Left cardiac atrium (tissue), 4 donors: Measurements from ENCODE around the gene SPO11. TPM values are rescaled to one million over a fixed set of nuclear protein-coding genes. Genes with fewer than 3 reads are reported as not detected.

Experiments
- ATAC-seq, 2 donors: fragments of 200-7000 bp; cut with Tn5 transposase; one replicate each; pipeline ENCODE4 v1.9.1; 2020; ENCODE audit warnings: mild to moderate bottlenecking in 2 of 2, moderate library complexity in 2 of 2
- DNase-seq: peaks from one replicate; pipeline ENCODE4 v3.0.0-alpha.2; 2020
- intact Hi-C, 2 donors: fragments of 100-400 bp; cut with DNase I; formaldehyde crosslinking; loops; one replicate each; pipeline versions ENCODE4 v1.14.1 to v1.15.1; 2022 to 2023
- total RNA-seq, 2 donors: library from RNA; stranded (reverse); fragmentation: NEBNext Ultra II Directional; extraction: Animal tissue kit (Norgen Biotek cat#: 25700); gene quantifications; one replicate each; pipeline ENCODE4 v1.2.1, GENCODE V29; 2021
- donor health status: DM: no; HTN: yes; CAD: no.
- donor health status: DM: no; HTN: yes; CAD: no; lungs with severe emphysema.
- donor health status: DM: yes; HTN: yes; CAD: no.
- donor health status: Dilated cardiomyopathy.

The SPO11 gene
- total RNA-seq, 2 donors from 2014 or later = not detected

DNA sequence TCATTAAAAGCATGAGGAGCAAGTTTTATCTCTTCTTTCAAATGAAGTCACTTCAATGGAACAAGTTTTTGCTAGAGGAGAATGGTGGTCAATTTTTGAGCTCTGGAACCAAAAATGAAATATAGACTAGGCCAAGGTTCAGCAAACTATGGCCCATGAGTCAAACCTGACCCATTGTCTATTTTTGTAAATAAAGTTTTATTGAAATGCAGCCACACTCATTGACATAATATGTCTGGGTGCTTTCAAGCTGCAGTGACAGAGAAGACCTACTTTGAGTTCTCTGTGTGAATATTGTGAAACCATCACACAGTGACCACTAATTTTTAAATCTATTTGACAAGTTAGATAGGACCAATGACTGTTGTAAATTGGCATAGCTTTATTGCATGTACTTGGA, 34.8 kb downstream of the SPO11 start:
- DNase-seq = no peak
- intact Hi-C loops = no loop called here
- ATAC-seq = no peak

DNA sequence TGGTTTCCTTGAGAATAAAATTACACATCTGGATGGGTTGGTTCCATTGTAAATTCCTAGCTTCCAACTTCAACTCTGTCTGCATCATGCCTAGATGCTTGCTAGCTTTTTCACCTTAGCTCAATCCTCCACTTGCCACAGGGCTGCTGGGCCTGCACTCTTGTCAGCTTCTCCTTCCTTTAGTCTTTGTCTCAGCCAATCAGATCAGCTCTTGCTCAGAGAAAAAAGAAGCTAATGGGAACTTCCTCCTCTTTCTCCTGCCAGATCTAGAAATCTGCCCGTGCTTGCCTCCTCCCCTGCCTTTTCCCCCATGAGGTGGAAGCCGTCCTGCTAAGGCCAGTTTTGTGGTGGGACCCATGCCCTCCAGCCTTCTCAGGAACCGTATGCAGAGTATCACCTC, 40.0 kb downstream of the SPO11 start:
- DNase-seq (no peak), ATAC-seq (no peak)
- intact Hi-C loops = no loop called here

DNA sequence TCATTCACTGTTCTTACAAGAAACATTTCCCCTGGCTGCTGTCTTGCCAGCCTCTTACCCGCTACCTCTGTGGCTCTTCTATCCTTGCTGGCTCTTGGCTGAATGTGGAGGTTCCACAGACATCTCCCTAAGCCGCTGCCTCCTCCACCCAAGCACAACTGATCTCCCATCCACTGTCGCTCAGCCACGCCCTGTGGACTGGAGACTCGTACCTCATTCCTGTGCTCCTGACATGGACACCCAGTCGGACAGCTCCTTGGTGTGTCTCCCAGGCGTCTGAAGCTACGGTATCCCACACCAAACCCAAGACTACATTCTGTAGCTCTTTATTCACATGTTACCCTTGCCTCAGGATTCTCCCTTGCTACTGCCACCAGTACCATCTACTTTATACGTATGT, 40.7 kb downstream of the SPO11 start:
- ATAC-seq = no peak
- intact Hi-C loops = no loop called here
- DNase-seq = no peak

DNA sequence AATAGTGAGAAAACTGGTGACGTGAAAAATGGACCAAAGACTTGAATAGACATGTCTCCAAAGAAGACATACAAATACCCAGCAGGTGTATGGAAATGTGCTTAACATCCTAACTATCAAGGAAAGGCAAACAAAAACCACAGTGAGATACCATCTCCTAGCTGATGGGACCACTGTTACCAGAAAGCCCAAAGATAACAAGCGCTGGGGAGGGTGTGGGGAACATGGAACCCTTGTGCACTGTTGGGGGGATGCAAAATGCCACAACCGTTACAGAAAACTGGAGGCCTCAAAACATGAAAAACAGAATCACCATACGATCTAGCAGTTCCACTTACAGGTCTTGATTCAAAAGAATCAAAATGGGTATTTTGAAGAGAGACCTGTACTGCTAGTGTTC, 41.8 kb downstream of the SPO11 start:
- intact Hi-C loops = no loop called here
- DNase-seq = no peak
- ATAC-seq = no peak

DNA sequence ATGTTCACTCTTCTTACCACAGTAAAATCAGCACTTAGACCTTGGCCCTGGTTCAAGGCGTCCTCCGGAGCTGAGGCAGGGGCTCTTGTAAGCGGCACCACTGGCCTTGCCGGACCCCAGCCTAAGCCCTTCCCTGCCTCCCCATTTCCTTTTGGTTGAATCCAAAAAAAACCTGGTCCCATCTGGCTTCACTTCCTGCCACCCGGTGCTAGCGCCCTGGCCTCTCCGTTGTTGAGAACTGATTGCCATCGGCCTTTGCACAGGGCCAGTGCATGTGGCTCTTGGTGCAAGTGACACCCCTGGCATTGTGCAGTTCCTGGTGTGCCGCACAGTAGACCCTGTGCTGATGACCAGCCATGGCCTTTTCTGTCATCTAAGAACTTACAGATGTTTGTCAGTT, 42.6 kb downstream of the SPO11 start:
- ATAC-seq (no peak), DNase-seq (no peak)
- intact Hi-C loops = no loop called here

DNA sequence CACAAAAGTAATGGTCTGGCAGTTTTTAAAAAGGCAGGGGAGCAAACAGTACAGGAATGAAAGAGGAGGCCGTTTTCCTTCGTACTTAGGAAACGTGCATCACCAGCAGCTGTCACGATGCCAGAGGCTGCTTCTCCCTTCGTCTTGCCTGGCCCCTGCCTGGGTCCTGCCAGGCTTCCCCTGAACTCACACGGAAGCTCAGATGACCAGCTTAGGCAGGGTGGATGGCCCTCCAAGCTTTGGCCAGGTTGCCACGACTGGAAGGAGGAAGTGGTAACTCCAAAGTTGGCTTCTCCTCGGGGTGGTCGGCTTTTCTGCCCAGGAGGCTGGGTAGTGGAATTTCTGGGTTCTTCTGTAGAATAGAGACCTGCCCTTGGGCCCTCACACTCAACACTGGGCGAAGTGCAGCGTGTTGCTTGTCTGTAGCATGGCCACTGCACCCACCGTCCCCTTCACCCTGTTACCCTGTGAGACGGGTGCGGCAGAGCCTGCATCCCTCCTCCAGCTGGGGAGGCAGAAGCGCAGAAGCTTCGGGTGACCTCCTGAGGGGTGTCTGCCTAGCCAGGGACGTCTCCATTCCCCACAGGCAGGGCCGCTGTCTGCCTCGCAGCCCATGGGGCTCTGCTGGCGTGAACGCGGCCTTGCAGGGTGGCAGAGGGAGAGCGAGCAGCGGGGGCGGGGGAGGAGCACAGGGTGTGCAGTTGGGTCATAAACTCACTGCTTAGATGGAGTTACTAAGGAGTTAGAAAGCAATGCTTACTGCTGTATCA, 43.2 kb downstream of the SPO11 start:
- no peak for ATAC-seq
- DNase-seq = no peak
- intact Hi-C loops = no loop called here

DNA sequence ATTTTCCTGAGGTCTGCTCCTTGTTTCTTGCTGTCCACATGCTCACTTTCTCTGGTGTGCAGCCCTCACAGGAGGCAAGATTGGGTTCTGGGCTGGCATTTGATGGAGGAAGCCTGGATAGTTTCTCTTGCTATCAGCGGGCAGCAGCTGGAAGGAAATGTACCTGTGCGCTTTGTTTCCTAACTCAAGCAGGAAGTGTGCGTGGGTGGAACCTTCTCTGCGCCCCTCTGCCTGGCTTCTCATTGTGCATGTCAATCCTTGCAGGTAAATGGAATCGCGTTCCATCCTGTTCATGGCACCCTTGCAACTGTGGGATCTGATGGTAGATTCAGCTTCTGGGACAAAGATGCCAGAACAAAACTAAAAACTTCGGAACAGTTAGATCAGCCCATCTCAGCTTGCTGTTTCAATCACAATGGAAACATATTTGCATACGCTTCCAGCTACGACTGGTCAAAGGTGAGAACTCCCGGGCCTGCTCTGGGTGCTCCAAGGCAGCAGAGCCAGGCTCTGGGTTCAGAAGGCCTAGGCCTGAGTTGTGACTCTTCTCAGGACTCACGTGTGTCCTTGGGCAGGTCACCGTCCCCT, 44.8 kb downstream of the SPO11 start:
- DNase-seq = no peak
- ATAC-seq = no peak
- intact Hi-C loops = no loop called here

DNA sequence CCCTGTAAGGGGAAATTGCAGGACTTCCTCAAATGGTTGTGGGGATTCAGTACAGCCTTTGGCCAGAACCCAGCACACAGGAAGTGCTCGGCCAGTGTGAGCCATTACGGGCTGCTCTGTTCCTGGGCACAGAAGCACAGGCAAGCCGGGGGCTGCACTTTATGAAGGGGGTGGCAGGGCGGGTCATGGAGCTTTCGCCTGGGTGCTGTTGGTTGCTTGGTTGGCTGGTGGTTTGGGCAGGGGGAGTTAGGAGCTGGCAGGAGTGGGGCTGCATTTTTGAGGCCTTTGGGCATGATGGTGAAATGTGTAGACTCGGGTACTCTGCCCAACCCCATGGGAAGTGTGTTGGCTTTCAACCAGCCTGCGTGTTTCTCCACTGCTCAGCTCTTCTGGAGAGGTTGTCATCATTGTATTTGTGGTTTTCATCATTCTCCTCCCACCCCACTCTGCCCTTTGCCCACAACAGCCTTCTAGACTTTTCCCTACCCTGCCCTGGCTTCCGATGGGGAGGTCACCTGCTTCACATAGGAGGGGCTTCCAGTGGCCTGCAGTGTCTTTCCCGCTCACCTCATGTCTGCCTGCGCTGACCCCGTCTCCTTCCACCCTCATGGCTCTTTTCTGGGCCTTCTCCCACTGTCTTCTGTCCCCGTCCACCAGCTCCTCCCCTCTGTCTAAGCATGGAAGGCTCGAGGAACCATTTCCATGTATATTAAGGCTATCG, 45.5 kb downstream of the SPO11 start:
- ATAC-seq (peak; percentile 67 to 80), DNase-seq (no peak)
- intact Hi-C loops = no loop called here

DNA sequence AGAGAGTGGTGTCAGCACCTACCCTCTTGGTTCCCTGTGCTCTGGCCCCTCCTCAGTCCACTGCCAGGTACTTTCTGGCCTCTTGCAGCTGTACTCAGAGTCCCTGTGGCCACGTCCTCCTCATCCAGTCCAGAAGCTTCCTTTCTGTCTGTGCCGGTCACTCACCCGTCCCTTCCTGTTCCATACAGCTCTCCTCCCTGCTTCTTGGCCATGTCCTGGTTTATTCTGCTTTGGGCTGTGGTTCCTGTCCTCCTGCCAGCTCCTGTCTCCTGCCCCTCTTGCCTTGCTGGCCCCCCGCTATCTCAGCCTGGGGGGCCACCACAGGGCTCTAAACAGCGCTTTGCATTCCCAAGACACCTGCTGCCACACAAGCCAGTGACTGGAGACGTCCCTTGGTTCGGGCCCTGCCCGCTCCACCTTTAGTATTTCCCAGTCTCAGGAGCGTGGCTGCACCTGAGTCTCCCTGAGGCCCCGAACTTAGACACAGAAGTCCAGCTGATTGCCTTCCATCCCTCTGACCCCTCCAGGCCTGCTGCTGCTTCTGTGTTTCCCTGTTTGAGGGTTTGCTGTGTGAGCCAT, 46.1 kb downstream of the SPO11 start:
- ATAC-seq = peak in 1 of 2 donors; percentile 18
- intact Hi-C loops = no loop called here
- DNase-seq = no peak

DNA sequence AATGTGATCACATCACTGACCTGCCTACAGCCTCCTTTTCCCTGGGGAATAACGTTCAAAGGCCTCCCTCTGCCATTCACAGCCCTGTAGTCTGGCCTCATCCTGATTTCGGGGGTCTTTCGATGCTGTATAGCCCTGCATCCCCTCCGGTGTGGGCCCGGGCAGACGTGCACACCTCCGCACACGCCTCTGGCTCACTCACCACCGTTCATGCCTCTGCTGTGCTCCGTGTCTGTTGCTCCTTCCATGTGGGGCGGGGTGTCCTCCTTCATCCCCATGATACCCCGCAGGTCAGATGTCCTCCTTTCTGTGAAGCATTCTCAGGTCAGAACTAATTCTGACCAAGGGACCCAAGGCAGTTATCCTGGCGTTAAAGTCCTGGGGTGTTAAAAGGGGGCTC, 47.7 kb downstream of the SPO11 start:
- intact Hi-C loops = no loop called here
- ATAC-seq (no peak), DNase-seq (no peak)

DNA sequence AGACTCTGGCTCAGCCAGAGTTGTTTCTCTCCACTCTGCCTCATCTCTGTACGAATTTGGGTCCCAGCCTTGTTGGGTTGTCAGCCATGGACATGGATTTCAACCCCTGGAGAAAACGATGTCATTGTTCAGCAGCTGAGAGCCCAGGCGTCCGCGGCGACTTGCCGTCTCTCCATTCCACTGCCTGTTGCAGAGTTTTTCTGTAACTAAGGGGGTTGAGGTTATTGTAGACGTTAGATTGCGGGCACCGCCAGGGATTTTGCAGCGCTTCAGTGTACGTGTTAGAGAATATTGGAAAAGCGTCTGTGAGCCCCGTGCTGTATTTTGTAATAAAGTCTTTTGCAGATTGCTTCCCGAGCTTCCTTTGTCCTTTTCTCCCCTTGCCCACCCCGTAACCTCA, 48.5 kb downstream of the SPO11 start:
- intact Hi-C loops = no loop called here
- DNase-seq (no peak), ATAC-seq (no peak)

DNA sequence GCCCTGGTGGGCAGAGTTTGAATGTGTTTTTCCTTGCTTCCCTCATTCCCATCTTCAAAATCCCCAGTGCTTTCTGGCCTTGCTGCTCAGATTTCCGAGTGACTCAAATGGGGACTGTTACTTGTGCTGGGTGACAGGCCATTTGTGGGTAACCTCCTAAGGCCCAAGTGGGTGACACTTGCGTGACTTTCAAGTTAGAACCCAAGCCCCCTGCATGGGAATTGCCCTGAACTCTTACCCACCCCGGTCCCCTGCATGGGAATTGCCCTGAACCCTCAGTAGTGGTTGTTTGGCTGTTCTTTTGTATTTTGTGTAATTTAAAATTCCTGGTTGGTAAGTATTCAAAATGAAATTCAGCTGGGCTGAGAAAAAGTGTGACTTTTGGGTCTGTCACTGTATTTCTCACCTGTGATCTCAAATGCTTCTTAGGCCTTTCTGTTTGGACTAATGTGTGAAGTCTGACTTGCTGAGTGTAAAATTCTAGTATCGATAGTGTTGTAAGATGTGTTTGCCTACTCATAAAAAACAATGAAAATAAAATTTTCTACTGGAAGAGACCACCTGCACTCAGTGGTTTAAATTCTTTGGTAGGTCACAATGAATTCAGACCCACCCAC, 49.2 kb downstream of the SPO11 start:
- intact Hi-C loops = no loop called here
- no peak for ATAC-seq
- DNase-seq = no peak

DNA sequence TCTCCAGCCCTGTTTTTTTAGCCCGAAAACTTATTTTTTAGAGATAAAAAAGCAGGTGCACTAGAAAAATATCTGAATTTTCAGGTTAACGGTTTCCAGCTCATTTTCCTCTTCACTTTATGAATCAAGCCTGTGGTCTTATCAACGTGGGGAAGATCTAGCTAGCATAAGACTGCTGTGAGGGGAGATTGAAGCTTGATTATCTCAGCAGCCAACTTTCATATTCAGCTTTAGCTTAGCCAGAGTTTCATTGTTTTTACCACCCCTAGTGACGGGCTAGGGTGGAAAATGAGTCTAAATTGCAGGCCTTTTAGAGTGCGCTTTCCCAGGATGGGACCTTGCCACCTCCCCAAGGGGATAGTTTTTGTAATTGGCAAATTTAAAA, 49.7 kb downstream of the SPO11 start:
- intact Hi-C loops = no loop called here
- DNase-seq (no peak), ATAC-seq (no peak)

DNA sequence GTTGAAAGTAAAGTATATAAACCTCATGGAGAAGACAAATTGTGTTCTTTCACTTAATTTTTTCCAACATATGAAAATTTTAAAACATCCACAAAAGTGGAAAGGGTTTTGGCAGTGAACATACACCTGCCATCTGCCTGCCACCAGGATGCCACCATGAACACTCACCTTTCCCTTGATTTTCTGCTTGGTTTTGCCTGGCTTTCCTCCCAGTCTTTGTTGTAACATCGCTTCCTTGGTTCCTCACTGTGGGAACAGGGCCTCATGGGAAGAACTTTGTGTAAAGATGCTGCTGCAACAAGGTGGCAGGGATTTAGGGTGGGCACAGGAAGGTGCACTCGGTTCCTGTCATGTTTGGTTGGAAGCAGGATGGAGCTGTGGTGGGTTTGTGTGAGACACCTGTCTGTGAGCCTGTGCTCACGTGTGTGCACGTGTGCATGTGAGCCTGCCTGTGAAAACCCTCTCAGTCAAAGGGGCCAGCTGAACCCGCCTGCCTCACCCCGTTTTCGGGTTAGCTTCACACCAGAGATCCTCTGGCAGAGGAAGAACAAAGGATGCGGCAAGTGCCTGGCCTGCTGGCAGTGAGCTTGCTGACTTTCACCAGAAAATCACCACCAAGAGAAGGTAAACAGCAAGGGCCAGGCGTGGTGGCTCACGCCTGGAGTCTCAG, 50.6 kb downstream of the SPO11 start:
- intact Hi-C loops = loop anchor here in 1 of 2 donors (10.0 kb wide), 1 partner anchor 215 kb away; no protein-coding TSS in a partner anchor
- no peak for ATAC-seq
- DNase-seq = no peak

DNA sequence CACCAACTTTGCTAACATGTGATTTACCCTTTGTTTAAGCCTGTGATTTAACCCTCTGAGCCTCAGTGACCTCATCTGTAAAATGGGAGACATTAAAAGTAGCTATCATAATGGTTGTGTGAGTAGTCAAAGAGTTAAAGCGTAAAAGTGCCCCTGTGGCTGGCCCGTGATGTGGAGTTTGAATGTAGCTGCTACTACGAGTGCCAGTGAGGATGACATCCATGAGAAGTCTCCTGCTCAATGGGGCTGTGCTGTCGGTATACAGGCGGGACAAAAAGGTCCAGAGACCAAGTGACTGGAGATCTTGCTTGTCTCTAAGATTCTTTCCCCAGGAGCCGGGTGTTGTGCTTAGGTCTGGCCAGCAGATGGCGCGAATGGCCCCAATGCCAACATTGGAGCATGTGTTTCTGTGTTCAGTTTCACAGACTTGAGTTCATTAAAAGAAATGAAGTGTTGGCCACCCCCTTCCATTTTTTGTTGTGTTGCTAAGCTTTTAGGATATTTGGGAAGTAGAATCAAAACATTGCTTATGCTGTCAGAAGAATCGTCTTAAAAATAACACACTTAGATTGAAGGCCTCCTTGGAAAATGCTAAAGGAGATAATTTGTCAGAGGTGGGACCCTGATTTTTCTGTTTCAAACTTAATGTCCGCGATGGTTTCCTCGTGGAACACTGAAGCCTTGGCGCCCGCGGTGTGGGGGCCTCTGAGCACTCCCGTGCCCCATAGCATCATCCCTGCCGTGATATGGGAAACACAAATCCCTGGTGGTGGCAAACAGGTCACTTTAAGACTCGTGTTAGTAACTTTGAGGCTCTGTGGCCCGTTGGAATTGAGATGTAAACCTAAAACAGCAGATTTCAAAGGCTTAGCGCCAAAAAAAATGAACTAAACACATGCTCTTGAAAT, 52.2 kb downstream of the SPO11 start:
- ATAC-seq = peak; percentile 59 to 62

DNA sequence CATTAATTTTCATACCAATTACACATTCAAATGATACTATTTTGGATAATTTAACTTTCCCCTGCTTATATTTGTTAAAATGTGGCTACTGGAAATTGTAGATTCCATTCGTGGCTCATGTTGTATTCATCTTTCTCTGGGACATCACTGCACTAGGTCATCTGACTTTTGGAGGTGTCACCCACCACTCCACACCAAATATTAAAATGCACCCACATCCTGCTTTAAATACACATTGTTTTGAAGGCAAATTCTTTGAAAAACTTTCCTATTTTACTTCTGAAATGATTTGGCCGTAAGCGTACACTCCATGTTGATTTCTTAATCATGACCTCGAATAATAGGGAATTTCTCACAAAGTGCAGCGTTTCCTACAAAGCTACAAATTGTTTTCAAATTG, 52.9 kb downstream of the SPO11 start:
- DNase-seq = no peak
- intact Hi-C loops = loop anchor here in 1 of 2 donors (10.0 kb wide), 1 partner anchor 212 kb away; no protein-coding TSS in a partner anchor
- no peak for ATAC-seq

More for the DNA sequence above, 52.2 kb downstream of the SPO11 start:
- intact Hi-C loops = loop anchor here in 1 of 2 donors (1.0 to 10.0 kb wide), 2 partner anchors 113 to 213 kb away; no protein-coding TSS in a partner anchor
- DNase-seq = peak; percentile 74

DNA sequence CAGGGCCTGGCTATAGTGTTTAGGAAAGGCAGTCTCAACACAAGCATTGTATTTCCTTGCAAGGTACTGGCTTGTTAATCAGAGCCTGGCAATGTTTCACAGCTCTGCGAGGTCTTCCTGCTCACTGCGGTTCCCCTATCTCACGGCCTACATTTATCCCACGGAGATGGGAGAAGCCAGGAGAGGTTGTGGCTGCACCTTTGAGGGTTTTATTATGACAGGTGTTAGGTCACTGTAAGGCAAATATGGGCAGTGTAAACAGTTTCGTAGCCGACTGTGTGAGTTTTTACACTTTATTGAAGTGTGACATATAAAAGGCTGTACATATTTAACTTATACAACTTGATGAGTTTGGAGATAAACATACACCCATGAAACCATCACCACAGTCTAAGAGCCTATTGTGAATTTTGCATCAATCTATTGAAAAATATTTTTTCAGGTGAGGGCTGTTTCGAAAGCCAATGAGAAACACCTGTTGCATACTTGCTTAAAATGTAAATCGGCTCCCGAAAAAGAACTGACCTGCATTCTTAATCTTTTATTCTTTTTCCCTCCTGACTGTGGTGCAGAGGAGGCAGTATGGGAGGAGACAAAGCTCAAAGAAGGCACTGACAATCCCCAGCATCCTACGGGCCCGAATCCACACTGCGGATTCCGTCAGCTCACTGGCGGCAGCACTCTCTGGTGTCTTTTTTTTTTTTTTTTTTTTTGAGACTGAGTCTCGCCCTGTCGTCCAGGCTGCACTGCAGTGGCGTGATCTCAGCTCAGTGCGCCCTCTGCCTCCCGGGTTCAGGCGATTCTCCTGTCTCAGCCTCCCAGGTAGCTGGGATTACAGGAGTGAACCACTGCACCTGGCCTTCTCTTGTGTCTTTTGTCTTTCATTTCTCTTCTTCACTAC, 54.1 kb downstream of the SPO11 start:
- intact Hi-C loops = loop anchor here in 1 of 2 donors (10.0 kb wide), 1 partner anchor 211 kb away; no protein-coding TSS in a partner anchor

More for the DNA sequence above, 54.1 kb downstream of the SPO11 start:
- ATAC-seq (no peak), DNase-seq (no peak)
